Activated CD4-positive, CD25-positive, alpha-beta regulatory T cell treated with anti-CD3 and anti-CD28 coated beads, Interleukin-2, amount 50 U/mL, for 16 hours (primary cell): Measurements from ENCODE around the gene PAK2.
"Not testable (repeated sequence)": the region's sequence is repeated elsewhere in the genome, so short reads cannot be mapped to it uniquely, and the experiment has no call there.

Experiments
- DNase-seq: peaks from one replicate; pipeline ENCODE4 v3.0.0-alpha.2; 2020; ENCODE audit warnings: low read depth, low spot score

The PAK2 gene

DNA sequence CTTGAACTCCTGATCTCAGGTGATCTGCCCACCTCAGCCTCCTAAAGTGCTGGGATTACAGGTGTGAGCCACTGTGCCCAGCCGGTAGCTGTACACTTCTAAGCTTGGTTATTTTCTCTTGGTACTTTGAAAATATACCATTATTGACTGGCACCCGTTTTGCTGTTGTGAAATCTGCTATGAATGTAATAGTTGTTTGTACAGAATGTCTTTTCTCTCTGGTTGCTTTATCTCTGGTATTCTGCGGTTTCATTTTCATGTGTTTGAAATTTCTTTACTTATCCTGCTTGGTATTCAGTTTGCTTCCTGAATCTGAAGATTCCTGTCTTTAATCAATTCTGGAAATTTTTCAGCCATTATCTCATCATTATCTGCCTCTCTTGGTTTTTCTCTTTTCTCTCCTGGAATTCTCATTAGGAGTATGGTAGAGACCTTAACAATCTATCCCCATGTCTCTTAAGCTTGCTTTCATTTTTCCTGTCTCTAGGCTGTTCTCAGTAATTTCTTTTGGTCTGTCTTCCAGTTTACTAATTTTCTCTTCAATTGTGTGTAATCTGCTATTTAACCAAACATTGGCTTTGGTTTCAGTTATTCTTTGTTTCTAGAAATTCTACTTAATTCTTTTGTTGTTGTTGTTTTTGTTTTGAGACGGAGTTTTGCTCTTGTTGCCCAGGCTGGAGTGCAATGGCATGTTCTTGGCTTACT is 2.8 kb upstream of the PAK2 start:
- no peak for DNase-seq

DNA sequence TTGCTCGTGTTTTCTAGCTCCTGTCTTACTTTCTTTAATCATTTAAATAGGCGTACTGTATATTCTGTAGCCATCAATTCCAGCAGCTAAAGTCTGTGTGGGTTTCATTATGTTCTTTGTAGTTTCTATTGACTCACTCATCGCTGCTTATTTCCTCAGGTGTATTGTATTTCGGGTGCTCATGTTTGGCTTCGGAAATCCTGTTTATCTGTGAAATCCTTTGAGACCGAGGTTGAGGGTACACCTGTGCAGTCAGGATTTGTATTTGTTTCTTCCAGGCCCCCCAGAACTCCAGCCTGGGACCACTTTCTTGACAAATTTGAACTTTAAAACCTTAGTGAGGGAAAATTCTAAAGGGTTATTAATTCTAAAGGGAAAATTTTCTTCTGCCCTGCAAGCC is 2.0 kb upstream of the PAK2 start:
- DNase-seq, result no peak

DNA sequence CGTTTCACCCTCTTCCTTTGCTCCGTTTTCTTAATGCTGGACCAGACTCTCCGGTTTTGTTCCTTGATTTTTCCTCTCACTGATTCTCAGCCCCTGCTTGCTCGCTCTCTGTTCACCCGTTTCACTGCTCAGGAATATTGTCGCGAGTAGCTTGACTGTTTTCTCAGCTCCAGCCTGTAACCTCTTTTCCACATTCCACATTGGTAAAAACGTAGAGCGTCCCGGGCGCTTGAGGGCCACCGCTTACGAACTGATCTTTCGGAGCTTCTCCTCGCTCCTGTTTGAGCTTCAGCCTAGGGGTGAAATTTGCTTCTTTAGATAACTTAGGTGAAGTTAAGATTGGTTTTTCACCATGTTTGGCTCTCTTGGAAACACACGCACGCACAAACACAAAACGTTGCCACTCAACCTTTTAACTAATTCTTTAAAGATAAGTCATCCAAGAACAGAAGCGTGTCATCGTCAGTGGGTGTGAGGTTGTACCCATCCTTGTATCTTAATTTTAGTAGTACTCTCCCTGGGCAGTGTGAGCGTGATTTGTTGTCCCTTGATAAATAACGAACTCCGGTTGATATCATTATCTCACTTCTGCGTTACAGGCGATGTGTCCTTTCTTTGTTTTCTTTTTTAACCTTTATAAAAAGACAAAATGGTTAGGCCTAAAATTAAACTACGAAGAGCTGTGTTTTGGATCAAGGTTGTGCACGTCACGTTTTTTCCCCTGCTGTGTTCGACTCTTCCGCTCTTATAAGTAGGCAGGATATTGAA is 1.0 kb downstream of the PAK2 start:
- peak; percentile 21 for DNase-seq

DNA sequence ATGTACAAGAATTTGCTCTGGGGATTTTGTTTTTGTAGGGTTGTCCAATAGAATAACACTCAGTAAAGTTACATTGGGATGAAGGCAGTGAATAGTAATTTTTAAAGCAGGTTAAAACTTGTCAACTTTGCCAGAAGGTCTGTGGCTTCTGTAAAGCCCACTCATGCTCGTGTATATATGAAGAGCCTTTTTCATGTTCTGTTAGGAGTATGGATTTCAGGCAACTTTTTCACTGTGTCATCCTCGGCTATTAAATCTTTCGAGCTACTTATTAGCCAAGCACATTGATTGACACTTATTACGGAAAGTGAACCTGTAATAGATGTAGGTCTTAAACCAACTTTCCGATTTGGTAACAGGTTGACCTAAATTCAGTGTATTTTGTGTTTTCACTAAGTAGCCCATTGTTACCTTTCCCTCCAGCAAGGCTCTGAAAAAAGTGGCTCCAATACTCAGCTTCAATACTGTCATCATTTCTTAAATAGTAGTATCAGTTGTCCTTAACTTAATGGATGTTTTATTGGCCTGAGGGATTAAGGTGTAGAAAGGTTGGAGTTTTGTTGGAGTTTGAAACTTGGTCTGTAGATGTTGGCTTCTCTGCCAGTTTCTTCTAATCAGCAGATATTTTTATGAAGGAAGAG is 1.7 kb downstream of the PAK2 start:
- DNase-seq, result no peak

DNA sequence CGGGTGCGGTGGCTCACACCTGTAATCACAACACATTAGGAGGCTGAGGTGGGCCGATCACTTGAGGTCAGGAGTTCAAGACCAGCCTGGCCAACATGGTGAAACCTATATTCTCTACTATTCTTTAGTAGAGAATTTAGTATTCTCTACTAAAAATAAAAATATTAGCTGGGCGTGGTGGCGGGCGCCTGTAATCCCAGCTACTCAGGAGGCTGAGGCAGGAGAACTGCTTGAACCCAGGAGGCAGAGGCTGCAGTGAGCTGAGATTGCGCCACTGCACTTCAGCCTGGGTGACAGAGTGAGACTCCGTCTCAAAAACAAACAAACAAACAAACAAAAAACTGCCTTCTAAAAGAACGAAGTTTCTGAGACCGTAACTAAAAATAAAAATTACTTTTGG is 3.9 kb downstream of the PAK2 start:
- DNase-seq, result not testable (repeated sequence)

DNA sequence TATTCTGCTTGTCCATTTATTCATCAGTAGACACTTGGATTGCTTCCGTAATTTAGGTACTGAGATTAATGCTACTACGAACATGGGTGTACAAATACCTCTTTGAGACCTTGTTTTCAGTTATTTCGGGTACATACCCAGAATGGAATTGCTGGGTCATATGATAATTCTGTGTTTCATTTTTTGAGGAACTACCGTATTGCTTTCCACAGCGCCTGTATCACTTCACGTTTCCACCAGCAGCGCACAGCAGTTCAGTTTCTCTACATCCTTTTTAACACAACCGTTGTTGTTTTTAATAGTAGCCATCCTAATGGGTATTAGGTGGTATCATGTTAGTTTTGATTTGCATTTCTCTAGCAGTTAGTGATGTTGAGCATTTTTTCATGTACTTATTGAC is 9.5 kb downstream of the PAK2 start:
- no peak for DNase-seq

DNA sequence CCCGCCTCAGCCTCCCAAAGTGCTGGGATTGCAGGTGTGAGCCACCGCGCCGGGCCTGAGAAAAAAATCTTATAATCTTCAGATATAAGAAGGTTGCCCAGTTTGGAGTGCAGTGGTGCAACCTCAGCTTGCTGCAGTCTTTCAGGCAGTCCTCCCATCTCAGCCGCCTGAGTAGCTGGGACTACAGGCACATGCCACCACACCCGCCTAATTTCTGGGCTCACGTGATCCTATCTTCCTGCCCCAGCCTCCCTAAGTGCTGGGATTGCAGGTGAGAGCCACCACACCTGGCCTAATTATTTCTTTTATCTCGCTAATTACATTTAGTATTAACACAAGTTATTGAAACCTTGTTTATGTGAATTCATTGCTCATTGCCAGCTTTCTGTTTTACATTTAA is 13.5 kb downstream of the PAK2 start:
- DNase-seq, result no peak

DNA sequence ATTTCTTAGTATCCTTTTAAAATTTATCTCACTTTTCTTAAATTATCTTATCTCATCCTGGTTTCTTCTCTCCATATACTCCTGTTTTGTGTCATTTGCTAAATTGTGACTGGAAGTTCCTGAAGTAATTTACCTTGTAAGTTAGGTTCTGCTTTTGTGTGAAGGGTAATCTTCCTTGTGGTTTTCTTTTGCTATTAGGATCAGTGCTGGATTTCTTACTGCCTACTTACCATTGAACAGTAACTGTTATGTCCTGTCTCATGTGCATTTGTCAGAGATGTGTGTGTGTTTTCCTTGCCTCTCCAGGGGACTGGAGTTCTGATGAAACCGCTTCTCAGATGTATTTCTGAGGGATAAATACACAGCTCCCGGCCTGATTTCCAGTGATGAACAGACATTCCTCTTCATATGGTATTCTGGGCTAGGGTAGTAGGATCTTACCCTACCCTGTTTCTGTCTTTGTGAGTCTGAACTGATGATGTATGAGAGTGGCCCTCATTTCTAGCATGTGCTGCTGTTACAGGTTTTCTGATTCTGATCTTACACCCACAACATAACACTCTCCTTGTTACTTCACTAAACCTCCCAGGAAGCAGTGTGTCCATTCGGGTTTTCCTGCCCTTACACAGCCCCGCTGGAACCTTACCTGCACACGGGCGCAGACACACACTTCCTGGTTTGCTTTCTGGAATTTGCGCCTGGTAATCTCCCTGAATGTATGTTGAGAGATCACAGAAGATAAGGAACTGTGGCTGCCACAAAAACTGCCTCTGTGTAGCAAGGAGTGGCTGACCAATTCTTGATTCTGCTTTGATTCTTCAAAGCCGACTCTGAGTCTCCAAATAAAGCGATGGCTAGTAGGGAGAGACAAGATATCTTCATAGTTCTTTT is 14.7 kb downstream of the PAK2 start:
- DNase-seq, result no peak

DNA sequence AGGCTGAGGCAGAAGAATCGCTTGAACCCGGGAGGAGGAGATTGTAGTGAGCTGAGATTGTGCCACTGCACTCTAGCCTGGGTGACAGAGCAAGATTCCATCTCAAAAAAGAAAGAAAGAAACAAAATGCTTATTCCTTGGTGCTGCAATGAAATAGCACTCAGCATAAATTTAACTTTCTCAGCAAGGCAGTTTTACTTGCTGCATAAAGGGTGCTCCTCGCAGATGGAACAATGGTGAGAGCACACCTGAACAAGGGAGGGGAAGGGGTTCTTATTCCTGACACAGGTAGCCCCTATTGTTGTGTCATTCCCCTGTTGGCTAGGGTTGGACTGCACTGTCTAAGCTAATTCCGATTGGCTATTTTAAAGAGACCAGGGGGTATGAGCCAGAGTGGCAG is 17.1 kb downstream of the PAK2 start:
- DNase-seq, result no peak

DNA sequence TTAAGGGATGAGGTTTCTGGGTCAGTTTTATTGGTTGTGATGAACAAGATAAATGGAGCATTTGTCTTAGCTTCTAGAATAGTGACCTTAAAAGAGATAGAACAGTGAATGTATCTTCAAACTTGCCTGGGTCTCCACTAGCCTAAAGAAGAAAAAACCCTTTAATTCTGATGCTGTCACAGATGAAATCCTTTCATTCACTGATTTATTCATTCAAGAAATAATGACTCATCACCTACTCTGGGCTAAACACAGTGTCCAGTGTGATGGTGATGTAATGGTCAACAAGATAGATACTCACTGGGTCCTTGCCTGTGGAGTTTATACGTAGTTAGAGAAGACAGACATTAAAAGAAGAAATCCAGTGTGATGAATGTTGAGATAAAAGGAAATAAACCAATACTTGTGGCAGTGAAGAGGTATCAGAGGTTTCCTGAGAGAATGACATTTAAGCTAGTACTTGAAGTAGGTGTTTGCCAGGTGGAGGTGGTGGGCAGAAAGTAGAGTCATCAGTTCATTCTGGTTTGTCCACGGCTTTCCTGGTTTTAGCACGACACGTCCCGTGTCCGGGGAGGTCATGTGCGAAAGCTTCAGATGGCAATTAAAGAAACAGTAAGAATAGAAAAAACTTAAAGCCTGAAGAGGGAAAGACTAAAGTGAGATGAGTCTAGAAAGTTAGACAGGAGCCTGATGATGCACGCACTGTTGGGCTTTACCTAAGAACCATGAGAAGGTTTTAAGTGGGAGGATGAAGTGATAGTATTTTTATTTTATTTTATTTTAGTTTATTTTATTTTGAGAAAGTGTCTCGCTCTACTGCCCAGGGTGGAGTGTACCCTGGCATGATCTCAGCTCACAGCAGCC is 18.5 kb downstream of the PAK2 start:
- DNase-seq, result no peak

DNA sequence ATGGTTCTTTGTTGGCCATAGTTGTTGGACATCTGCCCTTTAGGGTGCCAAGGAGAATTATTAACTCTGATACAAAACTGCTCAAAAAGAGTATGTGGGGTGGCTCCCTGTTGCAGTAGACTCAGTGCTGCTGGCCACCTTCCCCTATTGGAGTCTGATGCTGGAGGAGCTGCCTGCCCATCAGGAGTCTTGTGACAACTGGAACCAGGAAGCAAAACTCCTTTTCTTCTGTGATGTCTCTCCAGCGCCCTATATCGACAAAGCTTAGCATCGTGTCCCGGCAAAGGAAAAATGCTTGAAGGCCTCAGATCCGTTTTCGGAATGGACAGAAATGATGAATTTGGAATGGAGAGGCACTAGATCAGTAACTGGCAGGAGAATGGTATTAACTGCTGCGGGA is 23.5 kb downstream of the PAK2 start:
- DNase-seq, result no peak

DNA sequence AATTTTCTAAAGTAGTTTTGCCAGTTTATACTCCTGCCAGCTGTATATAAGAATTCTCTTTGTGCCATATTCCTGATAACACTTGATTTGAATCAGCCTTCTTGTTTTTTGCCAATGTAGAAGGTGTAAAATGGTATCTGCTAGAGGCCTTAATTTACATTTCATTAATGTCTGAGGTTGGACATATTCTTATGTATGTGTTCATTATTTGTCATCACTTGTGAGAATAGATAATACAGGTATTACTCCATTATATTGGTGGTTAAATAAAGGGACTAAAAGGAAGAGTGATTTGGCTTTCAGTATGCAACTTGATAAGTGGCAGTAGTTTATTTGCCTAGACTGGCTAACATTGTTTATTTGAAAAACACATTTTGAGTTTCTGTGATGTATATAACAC is 25.8 kb downstream of the PAK2 start:
- no peak for DNase-seq

DNA sequence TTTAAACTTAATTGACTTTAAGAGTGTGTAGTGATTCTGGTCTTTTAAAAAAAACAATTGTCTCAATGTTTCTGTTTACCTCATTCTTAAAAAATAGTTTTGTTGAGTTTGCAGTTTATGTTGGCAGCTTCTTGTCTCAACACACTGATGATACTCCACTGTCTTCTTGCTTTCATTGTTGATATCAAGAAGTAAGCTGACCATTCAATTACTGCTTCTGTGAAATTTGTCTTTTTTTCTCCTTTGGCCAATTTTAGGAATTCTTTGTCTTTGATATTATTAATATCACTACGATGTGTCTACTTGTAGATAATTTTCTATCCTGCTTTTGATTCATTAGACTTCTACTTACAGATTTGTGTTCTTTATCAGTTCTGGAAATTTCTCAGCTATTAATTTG is 31.4 kb downstream of the PAK2 start:
- DNase-seq, result no peak

DNA sequence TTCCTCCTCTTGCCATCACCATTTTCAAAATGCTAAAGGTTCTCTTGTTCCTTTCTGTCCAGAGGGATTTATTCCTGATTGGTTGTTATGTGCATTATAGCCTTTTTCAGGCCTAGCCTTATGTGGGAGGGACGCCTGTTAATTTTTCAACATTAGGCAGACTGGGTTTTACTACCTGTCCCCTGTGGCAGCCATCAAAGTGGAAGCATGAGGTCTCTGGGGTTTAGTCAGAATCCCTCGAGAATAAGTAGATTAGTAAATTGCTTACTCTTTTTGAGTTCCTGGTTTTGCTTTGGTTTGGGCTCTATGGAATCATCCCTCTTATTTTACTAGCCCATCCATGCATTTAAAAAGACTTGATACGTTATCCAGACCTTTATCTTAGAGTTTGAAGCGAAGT is 32.4 kb downstream of the PAK2 start:
- DNase-seq, result no peak

DNA sequence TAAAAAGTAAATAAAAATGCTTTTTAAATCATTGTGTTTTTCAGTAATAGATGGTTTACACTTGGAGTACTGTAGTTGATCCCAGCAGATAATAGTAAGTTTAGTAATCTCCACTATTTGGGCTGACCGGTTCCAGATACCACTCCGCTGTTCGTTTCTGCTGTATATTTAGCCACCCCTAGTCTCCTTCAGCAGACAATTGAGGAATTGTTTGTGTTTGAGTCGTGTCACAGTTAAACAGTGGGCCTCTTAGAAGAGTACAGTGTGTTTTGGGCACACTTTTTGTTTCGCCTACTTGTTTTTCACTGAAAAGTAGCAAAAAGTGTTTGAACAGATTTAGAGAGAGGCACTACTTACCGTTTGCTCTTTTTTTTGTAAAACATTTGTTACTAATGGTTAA is 33.2 kb downstream of the PAK2 start:
- no peak for DNase-seq

DNA sequence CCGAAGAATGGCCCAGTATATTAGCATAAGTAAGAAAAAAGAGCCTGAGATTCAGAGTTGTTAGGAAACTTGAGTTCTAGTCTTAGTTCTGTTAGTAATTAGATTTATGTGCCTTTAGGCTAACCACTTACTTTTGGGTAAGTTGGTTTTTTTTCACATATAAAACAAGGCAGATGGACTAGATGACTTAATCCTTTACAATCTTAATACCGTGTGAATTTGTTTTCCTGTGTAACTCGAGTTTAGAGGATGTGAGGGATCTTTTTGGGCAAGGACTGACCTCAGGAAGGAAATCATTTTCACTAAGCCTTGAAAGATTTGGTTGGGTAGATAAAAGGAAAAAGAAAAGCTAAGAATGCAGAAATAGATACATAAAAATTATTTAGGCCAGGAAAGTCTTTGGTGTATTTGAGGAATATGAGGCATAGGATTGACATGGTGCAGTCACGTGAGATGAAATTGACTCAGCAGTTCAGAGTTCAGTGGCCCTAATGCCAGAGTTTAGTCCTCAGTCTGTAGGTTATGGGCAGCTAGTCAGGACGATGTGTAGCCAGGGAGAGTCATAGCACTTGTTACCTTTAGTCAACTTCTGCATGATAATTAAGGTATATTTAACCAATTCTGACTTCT is 34.6 kb downstream of the PAK2 start:
- no peak for DNase-seq

DNA sequence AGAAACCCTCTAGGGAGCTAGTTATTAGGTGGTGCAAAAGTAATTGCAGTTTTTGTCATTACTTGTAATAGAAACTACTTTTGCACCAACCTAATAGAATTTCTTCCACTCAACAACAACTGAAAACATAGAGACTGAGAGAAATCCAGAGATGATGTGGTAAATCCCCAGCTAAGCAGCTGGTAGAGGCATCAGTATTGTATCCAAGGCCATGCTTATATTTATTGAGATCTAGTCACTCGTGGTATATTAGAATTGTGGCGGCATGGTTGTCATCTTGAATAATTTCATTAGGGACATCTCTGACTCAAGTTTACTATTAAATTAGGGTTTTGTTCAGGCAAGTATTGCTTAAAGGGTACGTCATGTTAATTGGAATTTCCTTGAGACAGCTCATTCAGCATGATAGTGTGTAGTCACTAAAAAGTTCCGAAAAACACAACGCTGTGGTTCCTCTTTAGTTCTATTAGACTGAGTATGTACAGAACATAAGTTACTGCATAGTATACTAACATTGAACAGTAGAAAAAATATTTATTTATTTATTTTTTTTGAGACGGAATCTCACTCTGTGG is 35.3 kb downstream of the PAK2 start:
- no peak for DNase-seq

DNA sequence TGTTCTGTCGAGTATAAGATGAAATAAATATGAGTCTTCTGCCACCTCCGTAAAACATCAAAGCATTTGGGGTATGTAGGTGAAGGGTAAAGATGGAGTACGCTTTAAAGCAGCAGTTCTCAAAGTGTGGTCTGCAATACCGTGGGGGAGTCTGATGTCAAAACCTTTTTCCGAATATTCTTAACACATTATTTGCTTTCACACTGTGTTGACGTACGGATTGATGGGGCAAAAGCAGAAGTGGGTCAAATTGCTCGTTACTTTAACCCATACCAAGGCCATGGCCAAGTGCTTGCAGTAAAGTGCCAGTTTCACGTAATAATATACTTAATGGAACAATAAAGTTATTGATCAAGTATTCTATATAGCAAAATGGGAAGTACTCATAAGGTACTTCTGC is 36.3 kb downstream of the PAK2 start:
- DNase-seq, result no peak

DNA sequence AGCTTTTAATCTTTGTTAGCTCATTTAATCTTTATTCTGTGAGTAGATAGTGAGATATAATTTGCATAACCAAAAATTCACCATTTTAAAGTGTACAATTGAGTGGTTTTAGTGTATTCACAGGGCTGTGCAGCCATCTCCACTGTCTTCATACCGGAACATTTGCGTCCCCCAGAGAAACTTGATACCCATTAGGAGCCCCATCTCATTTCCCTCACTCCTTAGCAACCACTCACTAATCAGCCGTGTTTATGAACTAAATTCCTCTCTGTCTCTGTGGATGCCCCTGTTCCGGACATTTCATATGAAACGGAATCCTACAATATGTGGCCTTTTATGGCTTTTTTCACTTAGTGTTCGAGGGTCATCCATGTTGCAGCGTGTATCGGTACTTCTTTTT is 38.2 kb downstream of the PAK2 start:
- DNase-seq, result no peak

DNA sequence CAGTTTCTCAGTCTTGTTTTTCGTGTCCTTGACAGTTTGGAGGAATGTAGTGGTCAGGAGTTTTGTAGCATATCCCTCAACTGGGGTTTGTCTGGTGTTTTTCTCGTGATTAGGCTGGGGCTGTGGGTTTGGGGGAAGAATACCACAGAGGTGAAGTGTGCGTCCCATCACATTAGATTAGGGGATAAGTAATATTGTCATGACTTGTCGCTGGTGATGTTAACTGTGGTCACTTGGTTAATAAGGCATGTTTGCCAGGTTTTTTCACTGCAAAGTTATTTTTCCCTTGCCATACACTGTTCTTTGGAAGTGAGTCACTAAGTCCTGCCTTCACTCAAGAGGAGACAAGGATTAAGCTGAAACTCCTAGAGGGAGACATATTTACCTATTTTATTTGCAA is 39.1 kb downstream of the PAK2 start:
- DNase-seq, result no peak
